ENCODE results near the gene TIMM44.

DNA sequence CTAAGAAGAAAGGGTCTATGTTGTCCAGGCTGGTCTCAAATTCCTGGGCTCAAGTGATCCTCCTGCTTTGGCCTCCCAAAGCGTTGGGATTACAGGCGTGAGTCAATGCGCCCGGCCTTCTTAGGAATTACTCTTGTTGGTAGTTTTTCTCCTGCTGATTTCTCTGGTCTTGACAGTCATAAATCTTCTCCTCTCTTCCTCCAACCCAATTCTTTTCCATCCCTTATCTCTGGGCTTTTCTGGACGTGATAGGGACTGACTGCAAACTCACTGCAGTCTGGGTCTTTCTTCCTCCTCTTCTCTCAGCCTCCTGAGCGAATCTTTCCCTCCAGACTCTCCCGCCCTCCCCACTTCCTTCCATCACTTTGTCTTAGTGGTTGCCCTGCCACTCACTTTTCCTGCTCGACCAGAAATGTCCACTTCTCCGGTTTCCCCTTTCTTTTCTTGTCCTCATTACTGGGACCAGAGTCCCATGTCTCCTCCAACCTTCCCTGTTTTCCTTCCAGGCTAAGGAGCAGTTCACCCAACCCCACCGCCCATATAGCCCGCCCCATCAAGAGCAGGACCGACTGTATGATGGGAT, 21.9 kb upstream of the TIMM44 start:
- TF ChIP-seq ZNF8 (CRISPR knock-in tag; IDR thresholded peaks at IDR 0.05) (no peak), PATZ1 (CRISPR knock-in tag; IDR thresholded peaks at IDR 0.05; ENCODE audit: borderline replicate concordance) (no peak), CSRNP3 (CRISPR knock-in tag; IDR thresholded peaks at IDR 0.05) (no peak), CSDC2 (CRISPR knock-in tag; IDR thresholded peaks at IDR 0.05) (no peak), ISL1 (CRISPR knock-in tag; IDR thresholded peaks at IDR 0.05) (no peak), ZNF565 (CRISPR knock-in tag; conservative IDR thresholded peaks at IDR 0.05; ENCODE audit: low read depth) (no peak)
